Adrenal gland (tissue), 12 donors: ENCODE results near the gene RNASE9. TPM values are rescaled to one million over a fixed set of nuclear protein-coding genes. Genes with fewer than 3 reads are reported as not detected.
"Not testable (repeated sequence)": the region's sequence is repeated elsewhere in the genome, so short reads cannot be mapped to it uniquely, and the experiment has no call there.

ENCODE experiments used
- DNase-seq, 7 donors: peaks; one replicate each; pipeline ENCODE4 v3.0.0-alpha.2; 2019 to 2020
- H3K27ac ChIP-seq, 5 donors: fragments of 200-600 bp; sonication (generic) in 4 of 5; 1 replicate in 3 of 5; 2 replicates in 2 of 5; pipeline versions ENCODE4 v1.5.1 to v1.8.0; 2016 to 2020; ENCODE audit warnings: mild to moderate bottlenecking in 1 of 5
- H3K27me3 ChIP-seq: fragments of 200-600 bp; 2 replicates; pipeline ENCODE4 v1.8.0; 2021
- H3K36me3 ChIP-seq, 2 donors: fragments of 200-600 bp; replicated peaks in 1 of 2; 1 replicate in 1 of 2; 2 replicates in 1 of 2; pipeline versions ENCODE4 v1.5.1 to v1.8.0; 2018 to 2022
- H3K4me1 ChIP-seq, 2 donors: fragments of 200-600 bp; replicated peaks in 1 of 2; 1 replicate in 1 of 2; 2 replicates in 1 of 2; pipeline versions ENCODE4 v1.5.1 to v1.8.0; 2018 to 2021
- H3K4me3 ChIP-seq, 4 donors: fragments of 200-600 bp; sonication (generic) in 3 of 4; one replicate each; pipeline ENCODE4 v1.5.1; 2016 to 2018
- H3K9me3 ChIP-seq, 3 donors: fragments of 200-600 bp; sonication (generic) in 1 of 3; replicated peaks in 1 of 3; 1 replicate in 2 of 3; 2 replicates in 1 of 3; pipeline versions ENCODE4 v1.5.1 to v1.8.0; 2016 to 2021
- POLR2A ChIP-seq, 2 donors: fragments of 450-650 bp; IDR thresholded peaks; one replicate each; pipeline ENCODE4 v1.6.1; 2017; ENCODE audit warnings: antibody characterized with exemption in 2 of 2, mild to moderate bottlenecking in 2 of 2, moderate library complexity in 1 of 2
- WGBS, 4 donors: extraction: QIAGEN DNeasy Blood & Tissue Kit in 2 of 4; methylation state at CpG; one replicate each; pipeline versions ENCODE4 v1.1.5 to v1.1.7; 2013 to 2017; 5-methylcytosine and 5-hydroxymethylcytosine counted together
- intact Hi-C, 2 donors: fragments of 100-400 bp; cut with DNase I; formaldehyde crosslinking; loops; one replicate each; pipeline versions ENCODE4 v1.14.1 to v1.15.0; 2022 to 2023
- polyA plus RNA-seq, 3 donors: library from polyadenylated mRNA; stranded (reverse); fragments of 200-250 nt in 2 of 3; fragments of 350-450 nt in 1 of 3; fragmentation: Illumina TruSeq in 1 of 3; extraction: RNeasy Lipid Tissue Mini Kit (QIAGEN cat#74804) in 1 of 3; gene quantifications; one replicate each; pipeline ENCODE4 v1.2.3, GENCODE V29; 2013 to 2014
- total RNA-seq, 9 donors: library from RNA; depleted of rRNA in 4 of 9; stranded (reverse); fragments of >200 nt in 4 of 9; fragments of 120-200 nt in 1 of 9; fragmentation: NEBNext Ultra II Directional in 1 of 9; extraction: Animal tissue kit (Norgen Biotek cat#: 25700) in 1 of 9; gene quantifications; one replicate each; pipeline versions ENCODE4 v1.1.0 to v1.2.4, GENCODE V29; 2013 to 2023
- TF ChIP-seq, protein P1 (sequence below), 6 experiments: fragments of 450-650 bp in 4 of 6; fragments of 200-600 bp in 2 of 6; sonication (generic) in 1 of 6; IDR thresholded peaks; 1 replicate in 5 of 6; 2 replicates in 1 of 6; pipeline versions ENCODE4 v1.5.1 to v1.8.0; 2016 to 2021; ENCODE audit warnings: antibody characterized with exemption in 6 of 6, mild to moderate bottlenecking in 2 of 6, moderate library complexity in 1 of 6
- donor health status: healthy with polysubstance abuse.
- donor health status: Bipolar disorder and iron deficiency.
- donor health status: DM: yes; HTN: yes; CAD: no.
- donor health status: DM: no; HTN: no; CAD: no.
- donor health status: DM: no; HTN: no; CAD: no.
- donor health status: DM: yes; HTN: yes; CAD: no.

Gene RNASE9
- total and polyA plus RNA-seq, 12 donors = not detected

DNA sequence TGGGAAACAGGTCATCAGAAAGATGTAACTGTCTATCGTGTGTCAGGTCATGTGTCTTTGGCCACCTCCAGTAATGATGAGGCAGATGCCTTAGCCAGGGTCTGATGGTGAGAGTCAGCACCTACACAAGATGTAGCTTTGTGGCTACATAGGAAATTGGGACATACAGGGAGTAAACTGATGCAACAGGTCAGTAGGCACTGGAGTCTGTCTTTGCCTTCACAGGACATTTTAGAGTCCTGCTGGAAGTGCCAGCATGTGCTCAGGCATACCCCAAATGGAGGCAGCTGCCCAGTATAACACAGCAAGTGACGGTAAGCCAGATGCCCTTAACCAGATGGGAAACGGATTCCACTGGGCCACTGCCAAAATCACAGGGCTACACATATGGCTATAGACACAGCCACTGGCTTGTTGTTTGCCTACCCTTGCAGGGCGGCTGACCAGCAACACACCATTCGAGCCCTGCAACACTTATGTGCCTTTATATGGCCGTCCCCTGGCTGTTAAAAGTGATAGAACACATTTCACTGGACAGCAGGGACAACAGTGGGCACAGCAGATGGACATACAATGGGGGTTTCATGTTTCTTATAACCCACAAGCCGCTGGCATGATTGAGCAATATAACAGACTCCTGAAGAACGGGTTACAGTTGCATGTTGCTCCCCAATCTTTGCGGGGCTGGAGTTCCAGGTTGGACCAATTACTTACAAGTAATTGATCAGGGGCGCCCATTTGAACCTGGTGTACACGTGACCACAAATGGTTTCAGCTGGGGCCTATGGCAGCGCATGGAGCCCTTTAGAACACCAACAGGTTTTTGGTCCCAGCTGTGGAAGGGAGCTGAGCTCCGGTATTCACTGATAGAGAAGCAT lies 43.2 kb upstream of the RNASE9 start:
- 76 to 92% (median 85%) methylated on average over 6 to 13 of the region's 13 CpGs for WGBS, 4 donors
- TF ChIP-seq, protein P1, sequence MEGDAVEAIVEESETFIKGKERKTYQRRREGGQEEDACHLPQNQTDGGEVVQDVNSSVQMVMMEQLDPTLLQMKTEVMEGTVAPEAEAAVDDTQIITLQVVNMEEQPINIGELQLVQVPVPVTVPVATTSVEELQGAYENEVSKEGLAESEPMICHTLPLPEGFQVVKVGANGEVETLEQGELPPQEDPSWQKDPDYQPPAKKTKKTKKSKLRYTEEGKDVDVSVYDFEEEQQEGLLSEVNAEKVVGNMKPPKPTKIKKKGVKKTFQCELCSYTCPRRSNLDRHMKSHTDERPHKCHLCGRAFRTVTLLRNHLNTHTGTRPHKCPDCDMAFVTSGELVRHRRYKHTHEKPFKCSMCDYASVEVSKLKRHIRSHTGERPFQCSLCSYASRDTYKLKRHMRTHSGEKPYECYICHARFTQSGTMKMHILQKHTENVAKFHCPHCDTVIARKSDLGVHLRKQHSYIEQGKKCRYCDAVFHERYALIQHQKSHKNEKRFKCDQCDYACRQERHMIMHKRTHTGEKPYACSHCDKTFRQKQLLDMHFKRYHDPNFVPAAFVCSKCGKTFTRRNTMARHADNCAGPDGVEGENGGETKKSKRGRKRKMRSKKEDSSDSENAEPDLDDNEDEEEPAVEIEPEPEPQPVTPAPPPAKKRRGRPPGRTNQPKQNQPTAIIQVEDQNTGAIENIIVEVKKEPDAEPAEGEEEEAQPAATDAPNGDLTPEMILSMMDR (IDR thresholded peaks at IDR 0.05) = no peak
- TF ChIP-seq POLR2A (IDR thresholded peaks at IDR 0.05) = no peak
- H3K27me3 ChIP-seq = no peaks in the 10 kb centered on the region
- no peaks in the 10 kb centered on the region for H3K36me3 ChIP-seq
- no peaks in the 10 kb centered on the region for H3K9me3 ChIP-seq
- H3K4me3 ChIP-seq = no peak overlapping the region
- DNase-seq = no peak
- intact Hi-C loops = loop anchor here (10.0 kb wide), 2 partner anchors 79 to 199 kb away; no protein-coding TSS in a partner anchor
- H3K4me1 ChIP-seq = no peaks in the 10 kb centered on the region
- no peak overlapping the region for H3K27ac ChIP-seq

DNA sequence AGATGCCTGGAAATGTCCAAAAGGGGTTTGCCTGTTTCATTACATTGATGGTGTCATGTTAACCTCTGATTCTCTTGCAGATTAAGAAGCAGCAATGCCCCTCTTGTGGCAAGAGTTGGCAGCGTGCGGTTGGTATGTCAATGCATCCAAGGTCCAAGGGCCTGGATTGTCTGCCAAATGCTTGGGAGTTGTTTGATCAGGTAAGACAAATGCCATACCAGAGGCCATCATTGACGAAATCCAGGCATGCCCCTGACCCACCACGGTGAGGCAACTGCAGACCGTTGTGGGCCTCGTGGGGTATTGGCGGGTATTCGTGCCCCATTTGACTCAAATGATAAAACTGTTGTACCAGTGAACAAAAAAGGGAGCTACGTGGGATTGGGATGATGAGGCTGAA lies 41.7 kb upstream of the RNASE9 start:
- Histone ChIP-seq H3K36me3 (no peaks in the 10 kb centered on the region), H3K4me1 (no peaks in the 10 kb centered on the region), H3K9me3 (no peaks in the 10 kb centered on the region), H3K4me3 (no peak overlapping the region), H3K27ac (no peak overlapping the region), H3K27me3 (no peaks in the 10 kb centered on the region)
- 75 to 93% (median 85%) methylated on average over 7 to 9 of the region's 9 CpGs for WGBS, 4 donors
- intact Hi-C loops = loop anchor here (10.0 kb wide), 2 partner anchors 78 to 198 kb away; no protein-coding TSS in a partner anchor
- DNase-seq = no peak
- TF ChIP-seq, protein P1 (IDR thresholded peaks at IDR 0.05) = no peak
- no peak for TF ChIP-seq POLR2A (IDR thresholded peaks at IDR 0.05)

DNA sequence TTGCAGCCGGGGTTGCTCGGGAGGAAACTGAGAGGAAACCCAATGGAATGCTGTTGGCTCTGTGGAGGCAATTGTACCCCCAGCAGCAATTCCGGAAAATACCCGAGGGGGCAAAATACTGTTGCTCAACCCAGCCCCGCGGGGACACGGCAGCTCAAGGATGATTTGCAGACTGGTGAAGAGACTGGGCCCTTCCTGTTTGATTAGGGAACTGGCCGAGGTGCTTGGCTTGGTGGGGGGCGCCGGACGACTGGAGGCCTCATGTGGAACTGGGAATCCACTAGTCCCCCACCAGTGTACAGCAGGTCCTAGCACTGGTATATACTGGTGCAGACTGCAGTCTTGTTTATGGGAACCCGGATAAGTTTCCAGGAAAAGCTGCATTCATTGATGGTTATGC lies 40.7 kb upstream of the RNASE9 start:
- no peak overlapping the region for H3K4me3 ChIP-seq
- intact Hi-C loops = loop anchor here (10.0 kb wide), 2 partner anchors 77 to 197 kb away; no protein-coding TSS in a partner anchor
- no peaks in the 10 kb centered on the region for H3K4me1 ChIP-seq
- H3K9me3 ChIP-seq = no peaks in the 10 kb centered on the region
- 76 to 90% (median 85%) methylated on average over 12 of the region's 12 CpGs for WGBS, 4 donors
- no peak for DNase-seq
- no peak for TF ChIP-seq POLR2A (IDR thresholded peaks at IDR 0.05)
- TF ChIP-seq, protein P1 (IDR thresholded peaks at IDR 0.05) = no peak
- H3K27me3 ChIP-seq = no peaks in the 10 kb centered on the region
- no peak overlapping the region for H3K27ac ChIP-seq
- H3K36me3 ChIP-seq = no peaks in the 10 kb centered on the region

DNA sequence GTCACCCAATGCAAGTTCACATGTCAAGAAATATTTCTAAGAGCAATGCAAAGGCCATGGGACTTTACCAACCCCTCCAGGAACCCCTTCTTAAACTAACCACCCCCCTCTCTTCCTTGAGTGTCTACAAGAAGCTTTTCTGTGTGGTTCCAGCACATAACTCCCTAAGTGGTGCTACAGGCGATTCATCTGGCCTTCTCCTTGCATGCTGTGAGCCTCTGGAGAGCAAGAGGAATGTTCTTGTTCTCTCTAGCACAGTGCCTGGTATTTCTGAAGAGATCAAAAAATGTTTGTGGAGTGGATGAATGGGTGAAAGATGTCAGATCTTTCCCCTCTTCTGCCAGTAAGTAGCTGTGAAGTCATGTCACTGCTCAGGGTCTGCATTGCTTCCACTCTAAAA lies 36.3 kb upstream of the RNASE9 start:
- no peak for DNase-seq
- intact Hi-C loops = no loop called here
- Histone ChIP-seq H3K4me3 (no peak overlapping the region), H3K27ac (no peak overlapping the region), H3K36me3 (no peaks in the 10 kb centered on the region), H3K4me1 (no peaks in the 10 kb centered on the region), H3K27me3 (no peaks in the 10 kb centered on the region), H3K9me3 (no peaks in the 10 kb centered on the region)
- 65 to 84% (median 79%) methylated on average over 1 of the region's 1 CpG for WGBS, 4 donors
- no peak for TF ChIP-seq POLR2A (IDR thresholded peaks at IDR 0.05)
- TF ChIP-seq, protein P1 (IDR thresholded peaks at IDR 0.05) = no peak

DNA sequence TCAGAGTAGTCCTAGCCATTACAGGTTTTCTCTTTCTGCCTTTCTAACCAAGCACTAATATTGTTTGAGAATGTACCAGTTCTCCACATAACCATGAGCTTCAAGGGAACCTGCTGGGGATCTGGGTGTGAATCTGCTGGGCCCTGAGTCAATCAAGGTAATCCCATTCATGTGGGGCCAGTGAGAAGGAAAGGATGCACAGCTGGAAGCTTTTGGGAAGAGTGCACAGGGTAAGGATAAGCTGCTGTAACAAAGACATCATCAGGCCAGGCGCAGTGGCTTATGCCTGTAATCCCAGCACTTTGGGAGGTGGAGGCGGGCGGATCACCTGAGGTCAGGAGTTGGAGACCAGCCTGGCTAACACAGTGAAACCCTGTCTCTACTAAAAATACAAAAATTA lies 34.9 kb upstream of the RNASE9 start:
- H3K36me3 ChIP-seq, intact Hi-C loops, H3K27ac ChIP-seq, H3K4me1 ChIP-seq, H3K4me3 ChIP-seq, H3K9me3 ChIP-seq, H3K27me3 ChIP-seq, DNase-seq: not testable (repeated sequence)
- WGBS, 4 donors = 92 to 100% (median 98%) methylated on average over 3 of the region's 3 CpGs
